Right forelimb (tissue), 1 donor: ENCODE results near the gene WDSUB1.

Experiments used
- DNase-seq: peaks from one replicate; pipeline ENCODE4 v3.0.0-alpha.2; 2018

The WDSUB1 gene

GRCh38 chr2:159262904-159263303, 23.6 kb downstream of the WDSUB1 start:
- DNase-seq, result no peak

- no peak for DNase-seq
Observed at GRCh38 chr2:159262226-159262625, 24.3 kb downstream of the WDSUB1 start.

- no peak for DNase-seq
Observed at GRCh38 chr2:159256159-159256558, 30.3 kb downstream of the WDSUB1 start.

DNA sequence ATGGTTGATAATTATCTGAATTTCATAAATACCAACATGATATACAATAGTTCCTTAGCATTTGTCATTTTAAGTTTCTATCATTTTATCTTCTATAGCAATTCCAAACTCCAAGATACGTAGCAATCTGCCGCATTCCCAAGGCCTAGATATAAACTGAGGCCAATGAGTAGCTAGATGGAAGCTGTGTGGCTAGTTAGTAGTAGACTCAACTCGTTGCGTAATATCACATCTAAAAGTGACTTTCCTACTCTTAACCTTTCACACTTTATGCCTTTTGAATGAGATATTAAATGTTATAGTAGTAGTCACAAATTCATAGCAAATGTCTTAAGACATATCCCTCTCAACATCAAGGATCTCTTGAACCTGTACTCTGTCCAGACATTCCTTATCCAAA, 33.6 kb downstream of the WDSUB1 start:
- no peak for DNase-seq

- DNase-seq, result no peak
Observed at GRCh38 chr2:159251296-159252173, 35.0 kb downstream of the WDSUB1 start.

DNA sequence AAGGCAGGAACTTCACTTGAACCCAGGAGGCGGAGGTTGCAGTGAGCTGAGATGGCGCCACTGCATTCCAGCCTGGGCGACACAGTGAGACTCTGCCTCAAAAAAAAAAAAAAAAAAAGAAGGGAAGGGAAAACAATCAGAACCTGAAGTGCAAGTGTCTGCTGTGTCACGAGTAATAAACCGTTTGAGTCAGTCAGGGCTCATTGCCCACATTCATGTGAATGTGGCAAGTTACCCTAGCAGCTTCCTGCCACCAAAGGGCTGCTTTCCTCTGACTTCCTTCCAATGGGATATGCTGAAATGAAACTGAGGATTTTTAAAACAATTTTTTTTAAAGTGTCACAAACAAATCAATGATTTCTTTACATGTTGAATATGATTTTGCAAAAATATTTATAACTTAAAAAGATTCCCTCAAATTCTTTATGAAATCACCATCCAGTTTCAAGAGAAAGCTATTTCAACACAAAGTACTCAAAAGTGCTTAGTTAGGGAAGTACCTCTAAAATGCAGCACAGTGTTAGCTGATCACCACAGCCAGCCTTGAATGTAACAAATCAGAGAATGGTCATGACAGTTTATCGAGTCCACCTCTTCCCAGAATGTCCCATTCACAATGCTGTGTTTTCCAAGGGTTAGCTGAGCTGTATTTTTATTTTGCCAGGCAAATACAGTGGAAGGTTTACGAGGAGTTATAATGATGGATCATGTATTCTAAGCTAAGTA, 36.4 kb downstream of the WDSUB1 start:
- no peak for DNase-seq

DNA sequence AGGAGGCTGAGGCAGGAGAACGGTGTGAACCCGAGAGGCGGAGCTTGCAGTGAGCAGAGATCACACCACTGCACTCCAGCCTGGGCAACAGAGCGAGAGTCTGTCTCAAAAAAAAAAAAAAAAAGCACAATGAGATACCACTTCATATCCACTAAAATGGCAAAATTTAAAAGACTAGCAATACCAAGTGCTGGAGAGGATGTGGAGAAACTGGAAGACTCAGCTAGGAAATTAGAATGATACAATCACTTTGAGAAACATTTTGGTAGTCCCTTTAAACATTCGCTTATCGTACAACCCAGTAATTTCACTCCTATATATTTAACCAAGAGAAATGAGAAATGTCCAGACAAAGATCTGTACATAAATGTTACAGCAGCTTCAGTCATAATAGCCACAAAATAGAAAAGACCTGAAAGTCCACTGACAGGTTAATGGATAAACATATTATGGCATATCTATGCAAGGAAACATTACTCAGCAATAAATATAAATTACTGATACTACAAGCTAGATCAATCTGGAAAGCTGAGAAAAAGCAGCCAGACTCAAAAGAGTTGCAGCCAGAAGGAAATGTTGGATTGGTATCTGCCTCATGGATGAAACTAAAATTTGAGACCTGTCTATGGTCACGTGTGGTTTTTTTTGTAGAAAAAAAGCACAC, 40.0 kb downstream of the WDSUB1 start:
- DNase-seq, result no peak

DNA sequence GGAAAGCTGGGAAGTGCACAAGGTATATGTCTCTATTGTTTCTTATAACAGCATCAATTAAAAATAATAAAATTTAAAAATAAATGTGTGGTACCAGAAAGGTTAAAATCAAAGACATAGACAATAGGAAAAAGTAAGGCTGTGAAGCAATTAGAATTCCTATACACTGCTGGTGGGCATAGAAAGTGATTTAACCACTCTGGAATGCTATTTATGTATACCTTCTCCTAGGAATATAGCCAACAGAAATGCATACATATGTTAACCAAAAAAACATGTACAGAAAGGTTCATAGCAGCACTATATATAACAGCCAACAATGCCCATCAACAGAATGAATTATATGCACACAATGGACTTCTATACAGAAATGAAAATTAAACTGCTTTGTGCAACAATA, 43.0 kb downstream of the WDSUB1 start:
- no peak for DNase-seq

DNA sequence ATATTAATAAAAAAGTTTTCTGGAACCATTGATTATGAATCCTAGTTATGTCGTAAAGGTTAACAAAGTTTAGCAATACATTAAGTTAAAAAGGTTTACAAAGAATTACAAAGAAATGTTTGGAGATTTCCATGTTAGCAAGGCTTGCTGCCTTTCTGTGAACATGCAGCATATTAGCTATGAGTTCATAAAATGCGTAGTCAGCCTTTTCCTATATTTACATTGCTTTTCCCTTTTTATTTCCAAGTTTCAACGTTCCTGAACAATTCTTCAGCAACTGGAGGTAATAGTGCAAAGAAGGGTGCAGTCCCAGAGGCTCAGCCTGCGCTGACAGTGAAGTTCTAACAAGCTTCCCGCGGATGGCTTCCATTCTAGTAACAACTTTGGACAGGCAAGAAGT, 51.6 kb downstream of the WDSUB1 start:
- DNase-seq, result no peak

- DNase-seq, result no peak
Observed at GRCh38 chr2:159232456-159233170, 53.9 kb downstream of the WDSUB1 start.

GRCh38 chr2:159230145-159230877, 56.2 kb downstream of the WDSUB1 start:
- DNase-seq, result no peak

DNA sequence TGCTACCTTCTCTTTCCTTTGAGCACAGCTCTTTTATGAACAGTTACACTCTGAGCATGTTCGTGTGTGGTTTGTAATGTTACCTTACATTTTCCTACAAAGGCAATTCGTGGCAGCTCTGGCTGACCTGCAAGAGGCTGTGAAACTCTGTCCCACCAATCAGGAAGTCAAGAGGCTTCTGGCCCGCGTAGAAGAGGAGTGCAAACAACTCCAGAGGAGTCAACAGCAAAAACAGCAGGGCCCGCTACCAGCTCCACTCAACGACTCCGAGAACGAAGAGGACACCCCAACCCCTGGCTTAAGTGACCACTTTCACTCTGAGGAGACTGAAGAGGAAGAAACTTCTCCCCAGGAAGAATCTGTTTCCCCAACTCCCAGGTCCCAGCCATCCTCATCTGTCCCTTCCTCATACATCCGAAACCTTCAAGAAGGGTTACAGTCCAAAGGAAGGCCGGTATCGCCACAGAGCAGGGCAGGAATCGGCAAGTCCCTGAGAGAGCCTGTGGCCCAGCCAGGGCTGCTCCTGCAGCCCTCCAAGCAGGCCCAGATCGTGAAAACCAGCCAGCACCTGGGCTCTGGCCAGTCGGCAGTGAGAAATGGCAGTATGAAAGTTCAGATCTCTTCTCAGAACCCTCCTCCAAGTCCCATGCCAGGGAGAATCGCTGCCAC, 56.9 kb downstream of the WDSUB1 start:
- DNase-seq, result no peak

DNA sequence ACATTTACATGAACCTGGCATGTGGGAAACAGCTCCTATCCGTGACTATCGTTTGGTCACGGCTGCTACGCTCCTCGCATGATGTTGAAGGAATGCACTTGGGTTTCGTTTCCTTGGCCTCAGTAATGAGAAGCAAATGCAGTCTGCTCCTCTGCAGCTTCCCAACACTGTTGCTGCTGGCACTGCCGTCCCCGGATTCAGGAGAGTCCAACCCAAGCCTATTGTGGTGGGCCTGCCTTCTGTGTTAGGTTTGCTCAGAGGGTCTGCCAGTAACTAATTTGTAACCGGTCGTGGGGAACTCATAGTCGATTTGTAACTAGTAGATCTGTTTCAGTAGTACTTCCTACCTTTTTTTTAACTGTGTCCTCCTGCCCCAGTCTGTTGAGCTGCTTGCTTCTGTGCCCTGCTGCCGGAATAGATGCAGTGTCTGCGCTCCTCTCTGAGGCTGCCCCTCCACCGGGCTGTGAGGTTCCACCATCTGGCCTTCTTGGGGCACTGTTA, 58.4 kb downstream of the WDSUB1 start:
- DNase-seq, result no peak

DNA sequence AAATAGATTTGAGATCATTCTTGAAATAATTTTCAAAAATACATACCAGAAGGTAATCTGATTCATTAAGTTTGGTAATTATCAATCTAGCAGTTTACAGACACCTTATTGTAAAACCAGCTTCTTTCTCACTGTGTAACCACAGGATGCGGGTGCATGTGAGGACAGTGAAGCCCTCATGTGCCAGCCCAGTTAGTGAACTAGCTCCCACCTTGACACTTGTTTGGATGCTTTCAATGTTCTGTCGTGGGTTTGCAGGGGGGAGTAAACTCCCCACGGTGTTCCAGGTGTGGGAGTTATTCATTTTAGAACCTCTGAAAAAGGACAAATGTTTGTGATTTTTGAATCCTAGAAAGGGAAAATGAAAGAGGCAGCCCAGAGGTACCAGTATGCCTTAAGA, 59.0 kb downstream of the WDSUB1 start:
- DNase-seq, result no peak

GRCh38 chr2:159226608-159227385, 59.7 kb downstream of the WDSUB1 start:
- DNase-seq, result no peak

- DNase-seq, result no peak
Observed at GRCh38 chr2:159226059-159226461, 60.4 kb downstream of the WDSUB1 start.

DNA sequence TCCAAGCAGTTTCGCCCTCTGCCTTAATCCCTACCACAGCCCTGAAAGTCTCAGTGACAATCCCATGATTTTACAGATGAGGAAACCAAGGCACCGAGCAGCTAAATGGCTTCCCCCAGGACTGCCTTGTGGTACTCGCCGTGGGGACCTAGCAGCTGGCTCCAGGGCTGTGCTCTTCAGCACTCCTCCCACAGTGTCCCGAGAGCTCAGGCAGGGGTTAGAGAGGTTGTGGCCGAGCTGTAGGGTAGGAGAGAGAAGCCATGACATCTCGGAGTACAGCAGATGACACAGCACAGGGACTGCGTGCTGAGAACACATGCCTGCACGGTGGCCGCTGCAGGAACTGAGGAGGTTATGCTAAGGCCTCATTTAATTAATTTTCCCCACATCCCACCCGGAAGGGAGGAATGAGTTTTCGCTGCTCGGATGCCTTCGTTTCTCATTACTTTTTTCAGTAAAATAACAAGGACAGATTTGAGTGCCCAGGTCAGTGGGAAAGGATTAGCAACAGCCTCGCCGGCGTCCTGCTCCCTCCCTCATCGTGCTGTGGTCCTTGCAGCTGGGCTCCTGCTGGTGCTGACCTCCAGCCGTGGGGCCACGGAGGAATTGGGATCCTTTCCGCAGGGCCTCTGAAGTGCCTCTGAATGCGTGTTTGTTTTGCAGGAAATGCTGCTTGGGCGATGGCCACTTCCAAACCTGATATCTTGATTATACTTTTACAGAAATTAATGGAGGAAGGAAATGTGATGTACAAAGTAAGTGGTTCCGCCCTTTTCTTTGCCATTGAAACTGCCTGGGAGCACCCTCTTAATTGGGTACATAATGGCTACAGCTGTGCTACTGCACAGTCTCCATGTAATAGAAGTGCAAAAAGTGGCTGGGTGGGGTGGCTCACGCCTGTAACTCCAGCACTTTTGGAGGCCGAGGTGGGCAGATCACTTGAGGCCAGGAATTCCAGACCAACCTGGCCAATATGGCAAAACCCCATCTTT, 61.2 kb downstream of the WDSUB1 start:
- no peak for DNase-seq

DNA sequence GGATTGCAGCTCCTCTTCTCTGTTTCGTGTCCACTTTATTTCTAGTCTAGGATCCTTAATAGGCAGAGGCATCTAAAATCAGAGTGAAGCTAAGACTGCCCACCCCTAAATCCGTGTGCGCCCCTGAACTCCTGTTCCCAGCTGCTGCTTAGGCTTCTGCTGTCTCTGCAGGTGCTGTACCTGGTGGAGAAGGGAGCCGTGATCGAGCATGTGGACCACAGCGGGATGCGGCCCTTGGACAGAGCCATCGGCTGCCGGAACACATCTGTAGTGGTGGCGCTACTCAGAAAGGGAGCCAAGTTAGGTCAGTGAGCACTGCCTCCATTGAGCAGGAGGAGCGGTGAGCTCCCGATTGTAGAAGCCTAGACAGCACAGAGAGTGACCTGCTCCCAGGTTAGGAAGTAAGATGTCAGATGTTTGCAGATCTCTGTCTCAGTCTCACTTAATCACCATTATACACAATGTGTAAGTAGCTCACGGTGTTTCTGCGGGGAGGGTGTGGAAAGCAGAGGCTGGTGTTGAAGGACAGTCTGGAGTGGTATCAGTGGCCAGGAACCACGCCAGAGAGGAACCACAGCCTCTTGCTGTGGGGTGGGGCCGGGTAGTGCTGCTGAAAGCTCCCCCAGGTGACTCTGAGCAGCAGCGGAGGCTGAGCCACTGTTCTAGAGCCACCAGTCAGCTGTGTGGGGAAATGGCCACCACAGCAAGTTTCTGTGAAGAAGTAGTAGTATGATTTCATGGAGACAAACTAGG, 62.3 kb downstream of the WDSUB1 start:
- no peak for DNase-seq
